ENCODE results near the gene SON. TPM values are rescaled to one million over a fixed set of nuclear protein-coding genes. Genes with fewer than 3 reads are reported as not detected.

The SON gene, protein sequence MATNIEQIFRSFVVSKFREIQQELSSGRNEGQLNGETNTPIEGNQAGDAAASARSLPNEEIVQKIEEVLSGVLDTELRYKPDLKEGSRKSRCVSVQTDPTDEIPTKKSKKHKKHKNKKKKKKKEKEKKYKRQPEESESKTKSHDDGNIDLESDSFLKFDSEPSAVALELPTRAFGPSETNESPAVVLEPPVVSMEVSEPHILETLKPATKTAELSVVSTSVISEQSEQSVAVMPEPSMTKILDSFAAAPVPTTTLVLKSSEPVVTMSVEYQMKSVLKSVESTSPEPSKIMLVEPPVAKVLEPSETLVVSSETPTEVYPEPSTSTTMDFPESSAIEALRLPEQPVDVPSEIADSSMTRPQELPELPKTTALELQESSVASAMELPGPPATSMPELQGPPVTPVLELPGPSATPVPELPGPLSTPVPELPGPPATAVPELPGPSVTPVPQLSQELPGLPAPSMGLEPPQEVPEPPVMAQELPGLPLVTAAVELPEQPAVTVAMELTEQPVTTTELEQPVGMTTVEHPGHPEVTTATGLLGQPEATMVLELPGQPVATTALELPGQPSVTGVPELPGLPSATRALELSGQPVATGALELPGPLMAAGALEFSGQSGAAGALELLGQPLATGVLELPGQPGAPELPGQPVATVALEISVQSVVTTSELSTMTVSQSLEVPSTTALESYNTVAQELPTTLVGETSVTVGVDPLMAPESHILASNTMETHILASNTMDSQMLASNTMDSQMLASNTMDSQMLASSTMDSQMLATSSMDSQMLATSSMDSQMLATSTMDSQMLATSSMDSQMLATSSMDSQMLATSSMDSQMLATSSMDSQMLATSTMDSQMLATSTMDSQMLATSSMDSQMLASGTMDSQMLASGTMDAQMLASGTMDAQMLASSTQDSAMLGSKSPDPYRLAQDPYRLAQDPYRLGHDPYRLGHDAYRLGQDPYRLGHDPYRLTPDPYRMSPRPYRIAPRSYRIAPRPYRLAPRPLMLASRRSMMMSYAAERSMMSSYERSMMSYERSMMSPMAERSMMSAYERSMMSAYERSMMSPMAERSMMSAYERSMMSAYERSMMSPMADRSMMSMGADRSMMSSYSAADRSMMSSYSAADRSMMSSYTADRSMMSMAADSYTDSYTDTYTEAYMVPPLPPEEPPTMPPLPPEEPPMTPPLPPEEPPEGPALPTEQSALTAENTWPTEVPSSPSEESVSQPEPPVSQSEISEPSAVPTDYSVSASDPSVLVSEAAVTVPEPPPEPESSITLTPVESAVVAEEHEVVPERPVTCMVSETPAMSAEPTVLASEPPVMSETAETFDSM (N-terminal part only)
- total RNA-seq (2022; extraction: Qiagen RNA extraction; ENCODE audit: low read depth): 66.7 to 119 TPM (median 86.2 TPM) in 5 replicates

DNA sequence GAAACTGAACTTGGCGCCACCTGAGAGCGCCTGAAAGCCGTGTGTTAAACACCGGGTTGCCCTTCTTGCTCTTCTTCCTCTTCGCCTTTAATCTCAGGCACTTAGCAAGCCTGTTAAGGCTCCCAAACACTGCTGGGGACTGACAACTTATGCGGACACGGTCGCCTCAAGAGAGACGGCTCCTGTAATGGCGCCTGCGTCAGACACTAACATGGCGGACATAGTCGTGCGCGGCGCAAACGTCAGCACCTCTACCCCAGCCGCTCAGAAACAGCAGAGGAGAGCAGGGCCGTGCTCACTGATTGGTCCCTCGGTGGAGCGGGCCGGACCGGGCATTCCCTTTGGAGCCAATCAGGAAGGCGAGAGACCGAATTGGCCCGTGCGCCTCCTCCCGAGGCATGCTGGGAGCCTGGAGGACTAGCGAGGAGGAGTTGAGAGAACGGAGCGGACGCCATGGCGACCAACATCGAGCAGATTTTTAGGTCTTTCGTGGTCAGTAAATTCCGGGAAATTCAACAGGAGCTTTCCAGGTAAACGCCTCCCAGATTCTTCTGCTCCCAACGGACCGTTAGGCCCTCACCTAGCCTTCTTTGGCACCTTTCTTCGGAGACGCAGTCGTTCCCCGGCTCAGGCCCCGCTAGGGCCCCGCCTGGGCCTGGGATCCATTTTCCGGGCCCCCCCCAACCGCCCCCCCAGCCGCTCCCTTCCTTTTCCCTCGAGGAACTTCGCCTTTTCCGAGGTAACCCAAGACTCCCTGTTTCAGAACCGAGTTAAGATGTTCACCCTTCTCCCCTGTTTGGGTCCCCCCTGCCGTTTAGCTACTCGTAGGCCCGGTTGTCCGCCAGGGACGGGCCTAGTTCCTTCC lies at the start of gene SON:
TSS of gene SON (plus strand) at position 399 of the 865 bp plus-strand sequence. CDS start at position 454, 55 bp downstream.

DNA sequence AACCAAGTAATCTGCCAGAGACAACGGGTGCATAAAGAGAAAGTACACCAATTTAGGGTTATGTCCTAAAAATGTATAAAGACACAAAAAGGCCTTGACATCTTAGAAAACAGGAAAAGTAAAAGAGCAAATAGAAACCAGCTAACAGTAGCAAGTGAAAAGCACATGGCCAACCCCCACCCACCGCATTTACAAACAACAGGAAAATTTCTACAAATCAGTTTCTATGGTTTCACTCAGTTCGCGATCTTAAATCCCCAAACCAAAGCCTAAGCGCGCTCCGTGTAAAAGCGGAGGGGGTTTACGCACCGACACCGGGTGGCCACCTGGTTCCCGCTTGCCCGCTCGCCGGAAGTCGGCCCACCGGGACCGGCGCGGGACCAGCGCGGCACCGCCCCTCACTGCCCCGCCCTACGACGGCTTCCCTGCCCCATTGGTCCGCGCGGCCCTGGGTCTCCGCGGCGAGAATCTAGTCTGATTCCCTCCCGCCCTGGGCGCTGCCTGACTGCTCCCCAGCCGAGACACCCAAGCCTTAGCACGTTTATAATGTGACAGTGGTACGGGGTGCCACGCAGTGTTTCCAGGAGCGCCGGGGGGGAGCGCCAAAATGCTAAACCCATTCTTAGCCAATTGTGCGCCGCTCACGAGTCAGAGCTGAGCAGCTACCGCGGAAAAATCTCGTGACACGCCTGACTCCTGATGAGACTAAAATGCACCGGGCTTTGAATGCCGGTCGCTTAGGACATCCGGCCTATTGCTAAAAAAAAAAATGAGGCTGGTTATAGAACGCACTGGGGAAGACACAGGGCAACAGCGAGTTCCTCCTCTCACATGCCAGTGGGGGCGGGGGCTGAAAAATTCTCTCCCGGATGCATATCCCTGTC lies 840 bp upstream of the SON start, which contains the start of gene GART:
TSS of gene GART (minus strand) at position 362 of the 884 bp plus-strand sequence. CDS start 2,802 bp downstream, outside the sequence.

DNA sequence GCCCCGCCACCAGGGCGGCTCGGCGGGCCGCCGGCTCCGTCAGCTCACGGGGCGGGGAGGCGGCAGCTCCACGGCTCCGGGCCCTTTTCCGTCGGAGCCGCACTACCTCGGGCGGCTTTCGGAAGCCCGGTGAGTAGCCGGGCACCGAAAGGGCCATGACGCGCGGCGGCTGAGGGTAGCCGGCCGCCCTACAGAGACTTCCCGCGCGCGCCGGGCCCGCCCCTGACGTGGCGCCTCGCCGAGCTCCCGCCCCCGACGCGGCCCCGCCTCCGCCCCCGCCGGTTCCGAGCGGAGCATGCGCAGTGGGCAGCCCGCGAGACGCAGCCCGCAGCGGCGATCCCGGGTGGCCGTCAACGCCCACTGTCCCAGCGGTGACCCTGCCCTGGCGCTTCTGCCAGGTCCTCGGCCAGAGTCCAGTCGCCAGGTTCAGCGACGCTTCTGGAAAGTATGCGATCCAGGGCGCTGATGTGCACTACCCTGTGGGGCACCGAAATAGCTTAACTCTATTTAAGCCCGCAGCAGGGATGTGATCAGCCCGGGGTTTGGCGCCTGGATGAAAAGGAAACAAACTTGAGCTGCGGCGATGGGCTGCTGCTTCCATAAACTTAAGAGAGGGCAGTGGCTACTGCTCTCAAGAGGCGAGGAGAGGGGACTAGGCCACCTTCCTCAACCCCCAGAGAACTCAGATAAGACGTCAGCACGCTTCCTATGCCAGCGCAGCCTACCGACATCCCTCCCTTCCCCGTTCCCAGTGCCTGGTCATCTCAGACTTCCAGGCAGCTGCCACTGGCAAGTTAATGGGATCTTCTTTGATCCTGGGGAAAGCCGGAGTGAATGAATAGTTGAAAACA lies 45.9 kb downstream of the SON start, which contains the start of gene DONSON:
TSS of gene DONSON (minus strand) at position 200 of the 851 bp plus-strand sequence. CDS start at position 157, 43 bp downstream.

Other genes with a start within 250 kb of the SON start
- 10.3 to 25.3 TPM (median 18.9 TPM) in 5 replicates for gene IFNAR1, start 218.1 kb upstream of the SON start, total RNA-seq (2022; extraction: Qiagen RNA extraction; ENCODE audit: low read depth)
- gene IFNGR2, start 139.6 kb upstream of the SON start, total RNA-seq (2022; extraction: Qiagen RNA extraction; ENCODE audit: low read depth): 54.5 to 65.5 TPM (median 61.4 TPM) in 5 replicates
- 6.2 to 12.3 TPM (median 10.1 TPM) in 5 replicates for gene TMEM50B, start 63.1 kb upstream of the SON start, total RNA-seq (2022; extraction: Qiagen RNA extraction; ENCODE audit: low read depth)
- gene DNAJC28, start 51.3 kb upstream of the SON start, total RNA-seq (2022; extraction: Qiagen RNA extraction; ENCODE audit: low read depth): 0.25 to 0.57 TPM (median 0.30 TPM) in 4 of 5 replicates, not detected in the other
- gene GART, start 921 bp upstream of the SON start, total RNA-seq (2022; extraction: Qiagen RNA extraction; ENCODE audit: low read depth): 59.7 to 70.0 TPM (median 64.9 TPM) in 5 replicates
- gene DONSON, start 45.6 kb downstream of the SON start, total RNA-seq (2022; extraction: Qiagen RNA extraction; ENCODE audit: low read depth): 13.1 to 21.3 TPM (median 18.5 TPM) in 5 replicates
- gene CRYZL1, start 98.7 kb downstream of the SON start, total RNA-seq (2022; extraction: Qiagen RNA extraction; ENCODE audit: low read depth): 10.2 to 14.7 TPM (median 14.1 TPM) in 5 replicates
- gene ITSN1, start 99.5 kb downstream of the SON start, total RNA-seq (2022; extraction: Qiagen RNA extraction; ENCODE audit: low read depth): 14.2 to 18.7 TPM (median 16.0 TPM) in 5 replicates